ENCODE data around the gene EMILIN3.

GRCh38 chr20:41379551-41379950 is 12.9 kb upstream of the EMILIN3 start:
- TF ChIP-seq ZNF248 (tag by site-specific recombination; IDR thresholded peaks at IDR 0.05) = no peak
- TF ChIP-seq ZNF24 (tag by site-specific recombination; IDR thresholded peaks at IDR 0.05) = no peak
- TF ChIP-seq CTCF (tag by site-specific recombination; IDR thresholded peaks at IDR 0.05) = no peak
- no peak for TF ChIP-seq ZNF433 (tag by site-specific recombination; IDR thresholded peaks at IDR 0.05; ENCODE audit: low read depth)
- no peak for TF ChIP-seq ZNF548 (tag by site-specific recombination; IDR thresholded peaks at IDR 0.05)
- TF ChIP-seq RBAK (tag by site-specific recombination; IDR thresholded peaks at IDR 0.05) = no peak
- TF ChIP-seq ZNF114 (tag by site-specific recombination; IDR thresholded peaks at IDR 0.05) = no peak
